Fibroblast of lung (primary cell): ENCODE measurements around the gene TAP1. TPM values are rescaled to one million over a fixed set of nuclear protein-coding genes. Genes with fewer than 3 reads are reported as not detected.
"Not testable (repeated sequence)": the region's sequence is repeated elsewhere in the genome, so short reads cannot be mapped to it uniquely, and the experiment has no call there.

Source experiments
- DNase-seq, 2 donors: peaks; one replicate each; pipeline versions ENCODE4 v3.0.0 to v3.0.0-alpha.2; 2010; ENCODE audit warnings: low read depth in 2 of 2
- H2AFZ ChIP-seq: 2 replicates; pipeline ENCODE4 v1.5.1; 2012; ENCODE audit warnings: low read length, control low read depth, inconsistent platforms
- H3K27ac ChIP-seq: 2 replicates; pipeline ENCODE4 v1.5.1; 2011; ENCODE audit warnings: low read length, control low read depth; ENCODE audit not compliant: insufficient read depth
- H3K27me3 ChIP-seq: 2 replicates; pipeline ENCODE4 v1.5.1; 2011; ENCODE audit warnings: mild to moderate bottlenecking, low read length; ENCODE audit not compliant: control insufficient read depth, insufficient read depth
- H3K36me3 ChIP-seq: 2 replicates; pipeline ENCODE4 v1.5.1; 2011; ENCODE audit warnings: low read length; ENCODE audit not compliant: control insufficient read depth, insufficient read depth
- H3K4me1 ChIP-seq: 2 replicates; pipeline ENCODE4 v1.5.1; 2011; ENCODE audit warnings: low read length; ENCODE audit not compliant: control insufficient read depth, insufficient read depth; ENCODE audit errors: extremely low read depth
- H3K4me2 ChIP-seq: 2 replicates; pipeline ENCODE4 v1.5.1; 2011; ENCODE audit warnings: low read length, control low read depth; ENCODE audit not compliant: insufficient read depth; ENCODE audit errors: extremely low read depth
- H3K4me3 ChIP-seq, 4 experiments: fragments of 200-600 bp in 1 of 4; sonication (generic) in 1 of 4; replicated peaks in 1 of 4; 2 replicates each; pipeline ENCODE4 v1.5.1; 2011 to 2016; ENCODE audit warnings: low read length in 4 of 4, low read depth in 3 of 4, mild to moderate bottlenecking in 3 of 4, control low read depth in 2 of 4, inconsistent platforms in 1 of 4, mixed read lengths in 1 of 4; ENCODE audit not compliant: insufficient read depth in 1 of 4; ENCODE audit errors: control extremely low read depth in 1 of 4
- H3K79me2 ChIP-seq: 2 replicates; pipeline ENCODE4 v1.5.1; 2012; ENCODE audit warnings: mild to moderate bottlenecking, low read length, inconsistent platforms; ENCODE audit not compliant: control insufficient read depth, insufficient read depth
- H3K9ac ChIP-seq: 2 replicates; pipeline ENCODE4 v1.5.1; 2011; ENCODE audit warnings: mild to moderate bottlenecking, low read length, control low read depth; ENCODE audit not compliant: insufficient read depth
- H3K9me3 ChIP-seq: 2 replicates; pipeline ENCODE4 v1.5.1; 2012; ENCODE audit warnings: low read depth, low read length; ENCODE audit not compliant: control insufficient read depth, insufficient read depth
- H4K20me1 ChIP-seq: 2 replicates; pipeline ENCODE4 v1.5.1; 2011; ENCODE audit warnings: low read length; ENCODE audit not compliant: control insufficient read depth, insufficient read depth; ENCODE audit errors: extremely low read depth
- EZH2 ChIP-seq: IDR thresholded peaks from 2 replicates; pipeline ENCODE4 v1.5.1; 2012; ENCODE audit warnings: low read length, control low read depth, mild to moderate bottlenecking; ENCODE audit errors: missing control alignments
- polyA plus RNA-seq, 2 donors: library from polyadenylated mRNA; depleted of rRNA in 1 of 2; stranded (reverse) in 1 of 2; unstranded in 1 of 2; fragments of >200 nt; gene quantifications; 2 replicates each; pipeline ENCODE4 v1.2.1, GENCODE V29; 2011 to 2012; ENCODE audit warnings: missing spikeins in 1 of 2
- total RNA-seq: library from RNA; depleted of rRNA; stranded (reverse); fragments of >200 nt; gene quantifications from 2 replicates; pipeline ENCODE4 v1.2.1, GENCODE V29; 2014
- TF ChIP-seq, protein P1 (sequence below), 2 donors: IDR thresholded peaks in 1 of 2; conservative IDR thresholded peaks in 1 of 2; 1 replicate in 1 of 2; 2 replicates in 1 of 2; pipeline ENCODE4 v1.5.1; 2011 to 2012; ENCODE audit warnings: low read length in 2 of 2, control low read depth in 1 of 2, inconsistent platforms in 1 of 2, low read depth in 1 of 2, mild to moderate bottlenecking in 1 of 2

Gene TAP1
- total and polyA plus RNA-seq, 2 donors (not counting 1 experiment from before 2014, with no cell fraction given) = 31.4 to 107 TPM

- Histone ChIP-seq H3K4me2 (no peak overlapping the region), H3K36me3 (no peaks in the 10 kb centered on the region), H4K20me1 (no peaks in the 10 kb centered on the region), H3K79me2 (no peaks in the 10 kb centered on the region), H3K9me3 (no peaks in the 10 kb centered on the region), H3K27ac (no peak overlapping the region), H3K4me3 (no peak overlapping the region), H3K27me3 (no peaks in the 10 kb centered on the region), H3K9ac (no peak overlapping the region), H3K4me1 (peaks cover 15% of the 10 kb centered on the region), H2AFZ (no peak overlapping the region)
- no peak for TF ChIP-seq EZH2
- TF ChIP-seq, protein P1, sequence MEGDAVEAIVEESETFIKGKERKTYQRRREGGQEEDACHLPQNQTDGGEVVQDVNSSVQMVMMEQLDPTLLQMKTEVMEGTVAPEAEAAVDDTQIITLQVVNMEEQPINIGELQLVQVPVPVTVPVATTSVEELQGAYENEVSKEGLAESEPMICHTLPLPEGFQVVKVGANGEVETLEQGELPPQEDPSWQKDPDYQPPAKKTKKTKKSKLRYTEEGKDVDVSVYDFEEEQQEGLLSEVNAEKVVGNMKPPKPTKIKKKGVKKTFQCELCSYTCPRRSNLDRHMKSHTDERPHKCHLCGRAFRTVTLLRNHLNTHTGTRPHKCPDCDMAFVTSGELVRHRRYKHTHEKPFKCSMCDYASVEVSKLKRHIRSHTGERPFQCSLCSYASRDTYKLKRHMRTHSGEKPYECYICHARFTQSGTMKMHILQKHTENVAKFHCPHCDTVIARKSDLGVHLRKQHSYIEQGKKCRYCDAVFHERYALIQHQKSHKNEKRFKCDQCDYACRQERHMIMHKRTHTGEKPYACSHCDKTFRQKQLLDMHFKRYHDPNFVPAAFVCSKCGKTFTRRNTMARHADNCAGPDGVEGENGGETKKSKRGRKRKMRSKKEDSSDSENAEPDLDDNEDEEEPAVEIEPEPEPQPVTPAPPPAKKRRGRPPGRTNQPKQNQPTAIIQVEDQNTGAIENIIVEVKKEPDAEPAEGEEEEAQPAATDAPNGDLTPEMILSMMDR (conservative IDR thresholded peaks at IDR 0.05 in 1 of 2, IDR thresholded peaks at IDR 0.05 in 1 of 2; ENCODE audit: low read depth in 1 of 2, low read length in 2 of 2) = peak; percentile 13 to 50
- peak; percentile 52 to 88 for DNase-seq
Observed at GRCh38 chr6:32885698-32886286, 32.3 kb upstream of the TAP1 start.

GRCh38 chr6:32883789-32884188 lies 30.3 kb upstream of the TAP1 start:
- Histone ChIP-seq H3K9ac (no peak overlapping the region), H3K27me3 (no peaks in the 10 kb centered on the region), H3K4me1 (peaks cover 15% of the 10 kb centered on the region), H3K27ac (no peak overlapping the region), H2AFZ (no peak overlapping the region), H3K36me3 (no peaks in the 10 kb centered on the region), H3K4me3 (no peak overlapping the region), H3K79me2 (no peaks in the 10 kb centered on the region), H3K9me3 (no peaks in the 10 kb centered on the region), H4K20me1 (no peaks in the 10 kb centered on the region), H3K4me2 (no peak overlapping the region)
- no peak for TF ChIP-seq EZH2
- TF ChIP-seq, protein P1 (conservative IDR thresholded peaks at IDR 0.05 in 1 of 2, IDR thresholded peaks at IDR 0.05 in 1 of 2; ENCODE audit: low read depth in 1 of 2, low read length in 2 of 2) = no peak
- peak; percentile 16 to 64 for DNase-seq

DNA sequence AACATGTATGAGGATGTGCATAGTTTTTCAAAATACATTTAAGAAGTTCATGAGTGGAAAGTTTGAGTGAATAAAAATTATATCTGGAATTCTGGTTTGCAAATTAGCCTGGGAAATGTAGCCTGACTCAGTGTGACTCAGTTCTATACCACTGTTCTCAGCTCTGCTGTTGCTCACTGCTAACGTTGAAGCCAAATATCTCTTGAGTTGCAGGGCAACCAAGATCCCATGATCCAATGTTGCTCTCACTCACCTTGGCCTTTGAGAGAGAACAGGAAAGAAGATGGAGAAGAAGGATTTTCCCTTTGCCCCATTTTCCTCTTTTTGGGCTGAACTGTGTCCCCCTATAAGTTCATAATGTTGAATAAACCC lies 29.4 kb upstream of the TAP1 start:
- Histone ChIP-seq H3K4me1 (peaks cover 15% of the 10 kb centered on the region), H3K27ac (no peak overlapping the region), H3K36me3 (no peaks in the 10 kb centered on the region), H3K4me2 (no peak overlapping the region), H2AFZ (no peak overlapping the region), H3K9ac (no peak overlapping the region), H3K27me3 (no peaks in the 10 kb centered on the region), H3K4me3 (no peak overlapping the region), H4K20me1 (no peaks in the 10 kb centered on the region), H3K9me3 (no peaks in the 10 kb centered on the region), H3K79me2 (no peaks in the 10 kb centered on the region)
- peak; percentile 14 to 59 for DNase-seq
- TF ChIP-seq EZH2 = no peak
- TF ChIP-seq, protein P1 (conservative IDR thresholded peaks at IDR 0.05 in 1 of 2, IDR thresholded peaks at IDR 0.05 in 1 of 2; ENCODE audit: low read depth in 1 of 2, low read length in 2 of 2) = no peak

DNA sequence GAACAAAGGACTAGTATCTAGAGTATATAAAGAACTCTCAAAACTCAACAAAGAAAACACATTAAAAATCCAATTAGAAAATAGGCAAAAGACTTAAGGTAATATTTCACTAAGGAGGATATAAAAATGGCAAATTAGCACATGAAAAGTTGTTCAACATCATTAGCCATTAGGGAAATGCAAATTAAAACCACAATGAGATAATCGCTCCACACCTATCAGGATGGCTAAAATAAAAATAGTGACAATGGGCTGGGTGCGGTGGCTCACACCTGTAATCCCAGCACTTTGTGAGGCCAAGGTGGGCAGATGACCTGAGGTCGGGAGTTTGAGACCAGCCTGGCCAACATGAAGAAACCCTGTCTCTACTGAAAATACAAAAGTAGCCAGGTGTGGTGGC lies 27.5 kb upstream of the TAP1 start:
- H3K36me3 ChIP-seq, H3K9ac ChIP-seq, H4K20me1 ChIP-seq, H3K4me2 ChIP-seq, H3K9me3 ChIP-seq, H3K4me1 ChIP-seq, H2AFZ ChIP-seq, H3K4me3 ChIP-seq, DNase-seq, H3K79me2 ChIP-seq, H3K27ac ChIP-seq, H3K27me3 ChIP-seq: not testable (repeated sequence)
